Ectodermal cell (in vitro differentiated cells): ENCODE measurements around the gene TFCP2.

ENCODE experiments used
- H3K27ac ChIP-seq: 2 replicates; pipeline ENCODE4 v1.7.0; 2013; ENCODE audit warnings: mild to moderate bottlenecking, low read depth, low read length; ENCODE audit not compliant: insufficient read depth, poor library complexity, severe bottlenecking
- H3K27me3 ChIP-seq: 2 replicates; pipeline ENCODE4 v1.7.0; 2013; ENCODE audit warnings: mild to moderate bottlenecking, low read length; ENCODE audit not compliant: insufficient read depth, control insufficient read depth, poor library complexity, severe bottlenecking
- H3K36me3 ChIP-seq: one replicate; pipeline ENCODE4 v1.7.0; 2013; ENCODE audit warnings: low read length; ENCODE audit not compliant: control insufficient read depth, insufficient read depth
- H3K4me1 ChIP-seq: one replicate; pipeline ENCODE4 v1.7.0; 2013; ENCODE audit warnings: low read length; ENCODE audit not compliant: control insufficient read depth, insufficient read depth
- H3K4me3 ChIP-seq: 2 replicates; pipeline ENCODE4 v1.7.0; 2013; ENCODE audit warnings: low read depth, low read length, control low read depth; ENCODE audit not compliant: insufficient read depth
- H3K9me3 ChIP-seq: 2 replicates; pipeline ENCODE4 v1.7.0; 2013; ENCODE audit warnings: mild to moderate bottlenecking, low read length, moderate library complexity; ENCODE audit not compliant: control insufficient read depth
- WGBS, 2 experiments: methylation state at CpG; one replicate each; pipeline ENCODE4 v1.1.7; 2013; ENCODE audit warnings: missing lambda C conversion rate in 2 of 2; 5-methylcytosine and 5-hydroxymethylcytosine counted together

Gene TFCP2

GRCh38 chr12:51071663-51072062, 101.3 kb downstream of the TFCP2 start:
- H3K4me3 ChIP-seq = no peak overlapping the region
- WGBS, 2 experiments = 93 to 96% methylated on average over 2 of the region's 2 CpGs
- H3K36me3 ChIP-seq = peaks cover 48% of the 10 kb centered on the region
- H3K9me3 ChIP-seq = no peaks in the 10 kb centered on the region
- H3K27me3 ChIP-seq = no peaks in the 10 kb centered on the region
- no peaks in the 10 kb centered on the region for H3K4me1 ChIP-seq
- H3K27ac ChIP-seq = no peak overlapping the region

GRCh38 chr12:51070004-51070403, 102.9 kb downstream of the TFCP2 start:
- Histone ChIP-seq H3K27me3 (no peaks in the 10 kb centered on the region), H3K4me3 (no peak overlapping the region), H3K9me3 (no peaks in the 10 kb centered on the region), H3K27ac (no peak overlapping the region), H3K36me3 (peaks cover 60% of the 10 kb centered on the region), H3K4me1 (no peaks in the 10 kb centered on the region)
- 95 to 97% methylated on average over 3 of the region's 3 CpGs for WGBS, 2 experiments

- H3K36me3 ChIP-seq = peaks cover 66% of the 10 kb centered on the region
Observed at GRCh38 chr12:51067771-51068170, 105.2 kb downstream of the TFCP2 start.

DNA sequence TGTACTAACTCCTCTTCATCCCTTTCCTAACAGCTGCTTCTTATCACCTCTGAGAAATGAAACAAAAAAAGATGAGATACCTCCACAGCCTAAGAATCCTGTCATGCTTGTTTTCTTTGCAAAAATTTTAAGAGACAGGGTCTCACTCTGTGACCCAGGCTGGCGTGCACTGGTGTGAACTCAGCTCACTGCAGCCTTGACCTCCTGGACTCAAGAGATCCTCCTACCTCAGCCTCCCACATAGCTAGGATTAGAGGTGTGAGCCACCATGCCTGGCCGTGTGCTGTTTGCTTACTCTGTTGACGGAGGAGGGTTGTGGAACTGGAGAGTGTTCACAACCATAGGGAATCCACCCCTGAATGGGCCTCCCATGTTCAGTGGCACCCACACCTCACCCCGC, 105.7 kb downstream of the TFCP2 start:
- Histone ChIP-seq H3K27ac (no peak overlapping the region), H3K36me3 (peaks cover 64% of the 10 kb centered on the region), H3K27me3 (no peaks in the 10 kb centered on the region), H3K9me3 (no peaks in the 10 kb centered on the region), H3K4me1 (no peaks in the 10 kb centered on the region), H3K4me3 (no peak overlapping the region)
- WGBS, 2 experiments = 92 to 95% methylated on average over 4 of the region's 4 CpGs

More at GRCh38 chr12:51067771-51068170, 105.2 kb downstream of the TFCP2 start:
- no peak overlapping the region for H3K27ac ChIP-seq
- whole genome bisulfite sequencing, 2 experiments = 94 to 95% methylated on average over 7 of the region's 7 CpGs
- no peaks in the 10 kb centered on the region for H3K9me3 ChIP-seq
- H3K4me1 ChIP-seq = no peaks in the 10 kb centered on the region
- H3K4me3 ChIP-seq = no peak overlapping the region
- no peaks in the 10 kb centered on the region for H3K27me3 ChIP-seq

- H3K4me1 ChIP-seq = no peaks in the 10 kb centered on the region
- H3K9me3 ChIP-seq = no peaks in the 10 kb centered on the region
- 96 to 97% methylated on average over 5 of the region's 5 CpGs for WGBS, 2 experiments
- H3K36me3 ChIP-seq = peaks cover 56% of the 10 kb centered on the region
- H3K27ac ChIP-seq = no peak overlapping the region
- H3K27me3 ChIP-seq = no peaks in the 10 kb centered on the region
- no peak overlapping the region for H3K4me3 ChIP-seq
Observed at GRCh38 chr12:51065530-51065929, 107.4 kb downstream of the TFCP2 start.

DNA sequence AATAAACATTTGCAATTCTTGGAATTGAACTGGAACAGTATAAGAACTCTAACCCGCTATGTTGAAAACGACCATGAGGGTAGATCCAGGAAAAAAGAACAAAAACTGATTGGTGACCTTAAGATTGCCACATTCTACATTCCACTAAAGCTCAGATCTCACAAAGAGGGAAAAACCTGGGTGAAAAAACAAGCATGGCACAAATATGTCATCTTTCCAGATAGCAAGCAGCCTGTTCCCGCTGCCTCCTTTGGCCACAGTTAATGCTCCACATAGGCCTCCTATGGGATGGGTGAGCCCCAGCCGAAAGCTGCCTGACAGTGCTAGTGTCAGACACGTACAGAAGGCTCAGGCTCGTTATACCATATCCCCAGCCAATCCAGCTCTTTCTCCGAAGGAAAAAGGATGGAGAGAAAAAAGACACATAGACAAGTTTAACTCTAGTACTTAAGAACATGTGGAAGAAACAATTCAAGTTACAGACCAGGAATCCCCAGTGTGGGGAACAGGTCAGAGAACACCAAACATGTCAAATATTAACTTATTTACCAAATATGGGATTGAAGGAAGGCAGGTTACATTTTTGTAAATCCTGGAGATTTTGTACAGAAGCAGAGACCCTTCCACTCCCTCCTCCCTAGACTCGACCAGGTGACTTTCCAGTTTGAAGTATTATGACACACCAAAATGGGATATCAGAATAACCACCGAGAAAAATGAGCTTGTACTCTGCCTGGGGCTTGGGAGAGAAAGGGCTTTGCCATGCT, 110.1 kb downstream of the TFCP2 start:
- Histone ChIP-seq H3K27me3 (no peaks in the 10 kb centered on the region), H3K4me1 (no peaks in the 10 kb centered on the region), H3K27ac (no peak overlapping the region), H3K4me3 (no peak overlapping the region), H3K9me3 (no peaks in the 10 kb centered on the region), H3K36me3 (peaks cover 50% of the 10 kb centered on the region)
- WGBS, 2 experiments = 93 to 97% methylated on average over 9 of the region's 9 CpGs

GRCh38 chr12:51059086-51059485, 113.8 kb downstream of the TFCP2 start:
- Histone ChIP-seq H3K9me3 (no peaks in the 10 kb centered on the region), H3K4me1 (no peaks in the 10 kb centered on the region), H3K27ac (no peak overlapping the region), H3K4me3 (no peak overlapping the region), H3K27me3 (no peaks in the 10 kb centered on the region), H3K36me3 (peaks cover 27% of the 10 kb centered on the region)
- WGBS, 2 experiments = 91 to 96% methylated on average over 4 to 7 of the region's 7 CpGs

DNA sequence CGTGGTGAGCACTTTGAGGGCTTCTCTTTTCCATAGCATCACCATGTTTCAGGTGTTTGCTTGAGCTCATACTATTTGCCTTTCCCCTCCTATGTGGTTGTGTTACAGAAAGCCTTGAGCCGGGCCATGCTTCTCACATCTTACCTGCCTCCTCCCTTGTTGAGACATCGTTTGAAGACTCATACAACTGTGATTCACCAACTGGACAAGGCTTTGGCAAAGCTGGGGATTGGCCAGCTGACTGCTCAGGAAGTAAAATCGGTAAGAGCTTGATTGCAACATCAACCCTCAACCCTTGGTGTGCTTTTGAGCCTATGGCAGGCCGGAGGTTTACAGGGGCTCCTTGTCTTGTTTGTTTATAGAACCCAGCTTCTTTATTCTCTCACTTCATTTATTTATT, 116.7 kb downstream of the TFCP2 start:
- Histone ChIP-seq H3K27ac (no peak overlapping the region), H3K27me3 (no peaks in the 10 kb centered on the region), H3K9me3 (no peaks in the 10 kb centered on the region), H3K4me3 (no peak overlapping the region), H3K4me1 (no peaks in the 10 kb centered on the region), H3K36me3 (peaks cover 28% of the 10 kb centered on the region)
- 92 to 96% methylated on average over 5 of the region's 5 CpGs for WGBS, 2 experiments

GRCh38 chr12:51055060-51055459, 117.9 kb downstream of the TFCP2 start:
- H3K4me3 ChIP-seq = no peak overlapping the region
- H3K9me3 ChIP-seq = no peaks in the 10 kb centered on the region
- H3K27me3 ChIP-seq = no peaks in the 10 kb centered on the region
- no peak overlapping the region for H3K27ac ChIP-seq
- WGBS, 2 experiments = 94 to 97% methylated on average over 2 of the region's 2 CpGs
- H3K36me3 ChIP-seq = peaks cover 24% of the 10 kb centered on the region
- H3K4me1 ChIP-seq = no peaks in the 10 kb centered on the region

- Histone ChIP-seq H3K36me3 (peaks cover 13% of the 10 kb centered on the region), H3K27me3 (no peaks in the 10 kb centered on the region), H3K9me3 (no peaks in the 10 kb centered on the region), H3K4me3 (no peak overlapping the region), H3K4me1 (peaks cover 8% of the 10 kb centered on the region), H3K27ac (no peak overlapping the region)
- WGBS, 2 experiments = 94 to 95% methylated on average over 4 of the region's 4 CpGs
Observed at GRCh38 chr12:51051787-51052186, 121.1 kb downstream of the TFCP2 start.
